CD4-positive, alpha-beta T cell treated with Interleukin-17A for 1 hour (primary cell): Measurements from ENCODE around the gene SLC38A10.
A peak's percentile ranks its signal among the peaks of the same experiment; 100 is the strongest.

Experiments used
- DNase-seq: peaks from one replicate; pipeline ENCODE4 v3.0.0-alpha.2; 2020

The SLC38A10 gene

DNA sequence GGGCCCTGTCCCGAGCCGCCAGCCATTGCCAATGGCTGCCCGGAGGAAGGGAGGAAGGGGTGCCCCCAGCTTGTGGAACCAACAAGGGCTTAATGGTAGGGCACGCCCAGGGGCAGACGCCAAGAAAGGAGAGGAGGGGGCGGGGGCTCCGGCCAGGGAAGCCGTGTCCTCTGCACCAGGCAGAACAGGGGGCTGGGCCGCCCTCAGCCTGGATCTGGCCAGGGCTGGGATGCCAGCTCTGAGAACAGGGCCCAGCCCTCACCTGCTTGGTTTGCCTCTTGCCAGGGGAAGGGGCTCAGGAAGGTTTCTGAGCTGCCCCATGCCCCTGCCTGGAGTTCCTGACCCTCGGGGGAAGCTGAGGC is 35.8 kb upstream of the SLC38A10 start:
- DNase-seq: no peak

DNA sequence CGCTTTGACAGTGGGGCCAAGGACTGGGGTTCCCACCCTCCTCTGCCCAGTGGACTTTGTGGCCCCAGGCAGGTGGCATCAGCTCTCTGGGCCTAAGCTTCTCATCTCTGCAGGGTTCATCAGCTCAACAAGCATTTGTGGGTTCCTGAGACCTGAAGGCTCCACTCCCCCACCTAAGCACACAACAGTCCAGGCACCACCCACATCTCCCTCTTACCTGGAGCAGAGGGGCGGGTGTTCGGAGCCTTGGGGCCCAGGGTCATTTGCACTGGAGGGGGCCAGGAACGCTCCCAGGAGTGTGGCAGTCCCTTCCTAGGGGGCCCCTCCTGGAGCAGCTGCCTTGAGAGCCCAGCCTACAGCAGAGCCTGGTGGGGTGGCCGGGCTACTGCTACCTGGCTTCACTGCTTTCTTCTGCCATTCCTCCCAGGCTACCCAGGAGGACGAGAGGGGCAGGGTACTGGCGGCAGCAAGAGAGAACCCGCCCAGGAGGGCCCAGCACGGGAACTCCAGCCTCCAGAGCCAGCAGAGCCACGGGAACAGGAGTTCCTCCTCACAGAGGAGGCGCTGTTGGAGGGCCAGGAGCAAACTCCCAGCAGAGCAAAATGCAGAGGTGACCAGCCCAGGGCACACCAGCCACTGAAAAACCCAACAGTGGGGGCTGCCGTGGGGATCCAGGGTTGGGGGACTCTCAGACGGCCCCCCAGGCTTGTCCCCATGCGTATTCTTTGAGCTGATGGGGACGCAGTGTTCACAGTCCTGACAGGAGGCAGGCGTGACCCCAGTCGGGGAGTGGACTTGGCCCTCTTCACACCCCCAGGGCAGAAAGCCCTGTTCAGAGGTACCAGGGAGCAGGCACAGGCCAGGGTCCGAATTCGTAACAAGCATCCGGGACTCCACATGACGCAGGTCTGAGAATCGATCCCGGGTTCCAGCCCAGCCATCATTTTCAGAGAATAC is 35.1 kb upstream of the SLC38A10 start:
- DNase-seq: no peak

DNA sequence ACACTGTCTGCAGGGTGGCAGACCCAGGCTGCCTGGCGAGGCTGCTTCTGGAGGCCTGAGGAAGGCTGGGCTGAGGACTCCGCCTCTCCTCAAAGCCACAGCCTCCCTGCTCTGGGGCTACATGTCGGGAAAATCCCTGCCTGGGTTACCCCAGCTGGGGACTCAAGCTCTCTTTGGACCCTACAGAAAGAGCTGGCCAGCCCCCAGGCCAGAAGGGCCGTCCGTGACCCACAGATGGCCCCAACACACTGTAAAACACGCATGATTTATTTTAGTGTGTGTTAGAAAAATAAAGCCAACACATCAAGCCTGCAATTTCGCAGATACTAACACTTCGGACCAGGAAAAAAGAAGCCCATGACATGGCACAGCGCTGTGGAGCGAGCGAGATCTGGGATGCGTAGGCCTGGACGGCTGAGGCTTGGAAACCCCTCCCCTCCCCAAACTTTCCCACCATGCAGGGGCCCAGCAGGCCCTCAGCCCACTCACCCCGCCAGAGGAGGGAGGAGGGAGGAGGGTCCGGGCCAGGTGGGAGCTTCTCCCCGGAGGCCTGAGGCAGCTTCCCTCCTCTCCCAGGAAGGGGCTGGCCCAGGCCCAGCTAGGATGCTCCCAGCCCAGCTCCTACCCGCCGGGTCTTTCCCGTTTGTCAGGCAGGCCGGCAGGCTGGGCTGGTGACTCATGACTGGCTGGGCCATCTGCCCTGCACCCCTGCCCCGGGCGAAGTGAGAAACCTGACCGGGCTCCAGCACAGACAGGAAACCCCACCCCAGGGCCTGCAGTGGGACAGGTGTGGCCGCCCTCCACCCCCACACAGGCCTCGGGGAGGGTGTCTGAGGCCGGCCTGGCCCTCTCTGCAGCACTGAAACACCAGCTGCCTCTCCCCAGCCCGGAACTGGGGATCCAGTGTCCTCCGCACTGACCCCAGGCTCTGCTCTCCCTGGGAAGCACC is 34.1 kb upstream of the SLC38A10 start:
- DNase-seq: no peak

DNA sequence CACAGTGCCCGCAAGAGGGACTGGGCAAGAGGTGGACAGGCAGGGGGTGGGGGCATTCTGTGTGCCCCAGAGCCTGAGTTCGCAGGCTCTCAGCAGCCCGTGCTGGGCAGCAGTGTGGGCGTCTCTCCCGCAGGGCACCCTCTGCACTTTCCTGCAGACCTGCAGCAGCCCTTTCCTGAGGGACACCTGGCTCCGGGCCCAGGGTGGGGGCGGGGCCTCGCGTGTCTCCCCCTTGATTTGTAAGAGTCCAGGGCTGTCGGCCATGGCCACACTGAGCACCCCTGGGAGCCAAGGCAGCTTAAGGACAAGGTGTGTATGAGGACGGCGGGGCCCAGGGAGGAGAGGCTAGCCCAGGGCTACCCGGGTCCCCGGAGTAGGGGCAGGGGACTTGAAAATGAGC is 33.4 kb upstream of the SLC38A10 start:
- no peak for DNase-seq

DNA sequence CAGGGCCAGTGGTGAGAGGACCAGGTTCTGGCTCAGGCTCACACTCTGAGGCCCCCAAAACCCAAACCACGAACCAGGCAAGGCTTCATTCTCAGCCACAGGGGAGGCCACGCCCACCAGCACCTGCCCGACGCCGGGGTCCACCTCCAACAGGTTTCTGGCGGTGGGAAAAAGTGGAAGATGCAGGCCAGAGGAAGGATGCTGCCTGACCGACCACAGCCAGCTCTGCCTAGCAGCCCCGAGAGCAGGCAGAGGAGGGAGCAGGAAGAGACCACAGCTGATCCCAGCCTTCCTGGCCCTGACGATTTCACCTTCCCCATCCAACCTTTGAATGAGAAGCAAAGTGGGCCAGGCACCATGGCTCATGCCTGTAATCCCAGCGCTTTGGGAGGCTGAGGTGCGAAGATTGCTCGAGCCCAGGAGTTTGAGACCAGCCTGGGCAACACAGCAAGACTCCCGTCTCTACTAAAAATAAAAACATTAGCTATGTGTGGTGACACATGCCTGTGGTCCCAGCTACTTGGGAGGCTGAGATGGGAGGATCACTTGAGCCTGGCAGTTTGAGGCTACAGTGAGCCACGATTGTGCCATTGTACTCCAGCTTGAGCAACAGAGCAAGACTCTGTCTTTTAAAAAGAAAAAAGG is 30.7 kb upstream of the SLC38A10 start:
- DNase-seq: no peak

DNA sequence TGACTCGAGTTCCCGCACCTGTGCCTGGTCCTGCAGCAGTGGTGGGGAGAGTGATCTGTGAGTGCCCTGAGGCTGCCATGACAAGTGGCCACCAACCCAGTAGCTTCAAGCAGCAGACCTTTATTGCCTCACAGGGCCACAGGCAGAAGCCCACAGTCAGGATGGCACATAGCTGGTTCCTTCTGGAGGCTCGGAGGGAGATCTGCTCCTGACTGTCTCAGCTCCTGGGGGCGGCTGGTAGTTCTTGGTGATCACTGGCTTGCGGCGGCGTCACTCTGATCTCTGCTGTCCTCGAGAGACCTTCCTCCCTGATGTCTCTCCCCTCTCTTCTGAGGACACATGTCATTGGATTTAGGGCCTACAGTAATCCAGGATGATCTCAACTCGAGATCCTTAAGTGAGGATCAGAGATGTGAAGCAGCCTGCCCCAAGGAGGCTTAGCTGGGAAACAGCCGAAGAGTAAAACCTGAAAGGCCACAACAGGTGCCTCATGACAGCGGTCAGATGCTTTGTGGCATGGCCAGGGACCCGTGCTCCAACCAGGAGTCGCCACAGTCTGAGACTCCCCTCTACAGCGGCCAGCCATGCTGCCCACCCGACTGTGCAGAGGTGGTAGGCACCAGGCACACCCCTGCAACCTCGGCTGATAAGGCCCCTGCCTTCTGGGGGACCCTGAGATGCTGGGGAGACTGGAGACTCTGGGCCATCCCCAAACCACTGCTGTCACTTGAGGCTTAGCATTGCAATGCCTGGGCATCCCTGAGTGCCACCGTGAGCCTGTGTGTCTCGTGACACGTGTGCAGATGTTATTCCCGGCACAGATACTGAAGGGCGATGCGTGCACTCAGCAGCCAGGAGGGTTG is 30.0 kb upstream of the SLC38A10 start:
- no peak for DNase-seq

DNA sequence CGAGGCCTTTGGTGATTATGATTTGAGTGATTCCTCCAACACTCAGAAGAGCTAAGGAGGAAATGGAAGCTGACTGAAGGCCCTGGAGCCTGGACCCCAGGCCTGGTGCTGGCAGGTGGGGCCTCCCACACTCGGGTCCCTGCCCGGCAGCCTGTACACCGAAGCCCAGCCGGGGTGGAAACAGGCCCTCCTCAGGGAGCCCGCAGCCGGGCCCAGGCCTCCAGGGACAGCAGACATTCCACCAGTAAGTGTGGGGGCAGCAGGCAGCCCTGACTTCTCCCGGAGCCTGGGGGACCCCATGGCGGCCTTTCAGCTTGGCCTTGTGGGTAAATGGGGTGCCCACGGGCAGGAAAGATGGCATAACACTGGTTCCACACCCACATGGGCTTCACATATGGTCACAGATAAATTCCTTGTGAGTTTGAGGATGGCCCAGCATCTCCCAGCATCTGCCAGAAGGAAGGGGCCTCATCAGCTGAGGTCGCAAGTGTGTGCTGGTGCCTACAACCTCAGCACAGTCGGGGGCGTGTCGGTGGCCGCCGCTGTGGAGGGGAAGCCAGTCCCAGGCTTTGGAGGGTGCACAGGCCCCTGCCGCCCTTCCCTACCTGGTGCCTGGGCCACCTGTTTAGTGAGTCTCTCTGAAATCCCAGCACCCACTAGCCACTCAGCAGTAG is 29.2 kb upstream of the SLC38A10 start:
- DNase-seq: no peak

DNA sequence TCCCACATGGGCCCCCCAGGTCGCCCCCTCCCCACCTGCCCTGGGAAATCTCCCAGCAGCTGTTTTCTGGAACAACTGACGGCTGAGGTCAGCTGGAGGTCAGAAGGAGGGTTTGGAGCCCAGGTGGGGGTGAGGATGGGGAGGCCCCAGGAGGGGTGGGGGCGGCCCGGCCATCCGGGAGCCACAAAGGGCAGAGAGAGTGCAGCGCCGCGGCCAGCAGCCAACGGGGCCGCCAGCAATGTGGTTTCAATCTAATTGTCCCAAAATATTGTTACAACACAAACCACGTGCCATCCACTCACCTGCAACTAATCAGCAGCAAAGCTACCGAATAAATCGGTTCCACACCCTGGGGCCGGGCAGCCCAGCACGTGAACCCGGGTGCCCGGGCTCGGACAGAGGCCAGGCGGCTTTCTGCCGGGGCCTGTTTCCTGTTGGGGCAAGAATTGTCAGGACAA is 28.3 kb upstream of the SLC38A10 start:
- DNase-seq: no peak

DNA sequence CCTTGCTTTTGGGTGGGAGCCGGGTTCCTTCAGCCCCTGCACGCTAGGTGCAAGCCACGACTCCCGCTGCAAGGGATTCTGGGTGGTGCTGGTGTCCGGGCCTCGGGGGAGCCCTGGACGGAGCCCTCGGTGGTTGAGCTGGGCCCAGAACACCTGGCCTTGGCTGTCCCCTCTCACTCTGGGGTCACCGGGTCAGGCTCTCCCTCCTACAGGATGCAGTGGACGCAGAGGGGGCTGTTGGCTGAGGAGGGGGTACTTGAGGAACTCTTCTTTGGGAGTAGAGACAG is 27.9 kb upstream of the SLC38A10 start:
- DNase-seq: no peak

DNA sequence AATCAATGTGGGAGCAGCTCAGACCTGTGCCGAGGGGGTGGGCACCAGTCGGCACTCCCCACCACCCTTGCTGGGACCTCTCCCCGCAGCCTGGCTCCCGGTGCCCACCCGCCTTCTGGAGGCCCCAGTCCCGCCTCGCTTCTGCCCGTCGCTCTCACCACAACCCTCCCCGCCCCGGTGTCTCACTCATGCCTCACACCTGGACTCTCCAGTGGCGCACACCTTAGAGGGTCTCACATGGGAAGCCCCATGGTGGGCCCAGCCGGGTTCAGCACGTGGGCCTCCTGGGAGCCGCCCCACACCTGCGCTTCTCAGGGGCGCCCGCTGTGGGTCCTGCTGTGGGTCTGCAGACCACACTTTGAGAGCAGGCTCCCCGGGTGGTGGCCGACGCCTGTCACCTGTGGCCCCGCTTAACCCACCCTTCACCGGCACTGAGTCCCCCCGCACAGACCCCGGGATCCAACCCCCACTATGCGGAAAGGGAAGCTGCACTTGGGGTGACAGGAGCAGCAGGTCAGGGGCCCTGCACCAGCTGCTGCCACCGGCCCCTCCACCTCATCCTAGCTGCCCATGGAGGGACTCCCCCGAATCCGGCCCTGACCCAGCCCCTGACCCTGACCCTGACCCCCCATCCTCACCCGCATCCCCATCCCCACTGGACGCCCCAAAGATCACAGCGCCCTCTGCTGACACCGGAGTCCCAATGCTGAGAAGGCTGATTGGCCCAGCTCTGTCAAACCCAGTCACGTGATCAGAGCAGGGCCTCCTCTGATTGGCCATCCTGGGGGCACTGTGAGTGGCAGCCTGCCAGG is 27.4 kb upstream of the SLC38A10 start:
- peak; percentile 51 for DNase-seq

DNA sequence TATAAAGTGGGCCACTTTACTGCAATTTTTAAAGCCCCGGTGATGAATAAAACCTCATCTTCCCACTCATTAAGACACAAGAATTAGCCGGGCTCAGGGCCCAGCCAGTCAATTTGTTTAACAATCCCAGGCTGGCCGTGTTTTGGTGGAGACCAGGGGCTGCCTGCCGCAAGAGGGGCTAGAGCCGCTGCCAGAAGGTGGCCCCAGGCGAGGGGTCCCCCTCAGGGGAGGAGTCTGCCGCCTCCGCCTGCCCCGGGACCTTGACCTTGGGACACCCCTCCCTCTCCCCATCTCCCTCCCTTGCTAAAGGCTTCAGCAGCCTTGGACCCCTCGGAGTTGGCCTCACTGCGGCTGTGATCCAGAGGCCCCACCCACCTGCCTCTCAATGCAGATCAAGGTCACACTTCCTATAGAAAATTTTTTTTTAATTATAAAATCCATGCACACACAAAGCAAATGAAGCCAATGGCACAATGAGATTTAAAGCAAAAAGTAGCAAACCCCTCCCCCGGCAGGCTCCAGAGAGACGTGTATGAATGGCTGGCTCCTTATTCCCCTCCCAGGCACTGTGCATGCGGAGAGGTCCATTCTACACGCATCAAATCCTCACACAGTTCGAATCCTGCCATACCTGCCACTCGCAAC is 23.0 kb upstream of the SLC38A10 start:
- DNase-seq: no peak

DNA sequence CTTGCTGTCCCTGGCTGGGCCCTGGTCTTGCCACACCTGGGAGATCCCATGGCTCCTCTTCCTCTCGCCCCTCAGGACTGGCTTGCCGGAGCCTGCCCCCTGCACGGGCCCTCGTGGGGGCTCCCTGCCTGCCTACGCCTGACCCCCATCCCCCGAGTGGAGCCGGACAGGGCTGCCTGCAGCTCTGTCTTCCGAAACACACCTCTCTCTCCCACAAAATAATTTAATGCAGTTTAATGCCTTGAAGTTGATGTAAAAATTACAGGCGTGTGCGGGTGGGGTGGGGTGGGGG is 22.4 kb upstream of the SLC38A10 start:
- DNase-seq: no peak

DNA sequence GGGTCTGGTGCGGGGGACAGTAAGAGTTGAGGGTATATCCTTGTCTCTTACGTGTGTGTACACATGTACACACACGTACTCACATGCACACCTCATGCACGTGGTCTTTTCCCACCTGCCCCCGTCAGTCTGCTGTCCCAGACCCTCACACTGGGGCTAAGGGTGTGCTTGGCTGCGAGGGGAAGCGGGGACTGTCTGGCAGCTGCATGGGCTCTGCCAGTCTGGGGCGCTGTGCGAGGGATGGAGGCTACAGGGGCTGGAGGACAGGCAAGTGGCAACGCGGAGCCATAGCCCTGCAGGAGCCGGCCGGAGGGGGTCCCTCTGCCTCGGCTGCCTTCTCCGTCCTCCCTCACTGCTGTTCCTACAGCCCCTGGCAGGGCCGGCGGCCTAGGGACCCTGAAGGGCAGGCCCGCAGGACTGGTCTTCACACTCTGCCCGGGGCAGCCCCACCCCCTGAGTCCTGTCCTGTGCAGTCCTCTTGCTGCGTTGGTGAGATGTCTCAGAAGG is 20.8 kb upstream of the SLC38A10 start:
- DNase-seq: no peak

DNA sequence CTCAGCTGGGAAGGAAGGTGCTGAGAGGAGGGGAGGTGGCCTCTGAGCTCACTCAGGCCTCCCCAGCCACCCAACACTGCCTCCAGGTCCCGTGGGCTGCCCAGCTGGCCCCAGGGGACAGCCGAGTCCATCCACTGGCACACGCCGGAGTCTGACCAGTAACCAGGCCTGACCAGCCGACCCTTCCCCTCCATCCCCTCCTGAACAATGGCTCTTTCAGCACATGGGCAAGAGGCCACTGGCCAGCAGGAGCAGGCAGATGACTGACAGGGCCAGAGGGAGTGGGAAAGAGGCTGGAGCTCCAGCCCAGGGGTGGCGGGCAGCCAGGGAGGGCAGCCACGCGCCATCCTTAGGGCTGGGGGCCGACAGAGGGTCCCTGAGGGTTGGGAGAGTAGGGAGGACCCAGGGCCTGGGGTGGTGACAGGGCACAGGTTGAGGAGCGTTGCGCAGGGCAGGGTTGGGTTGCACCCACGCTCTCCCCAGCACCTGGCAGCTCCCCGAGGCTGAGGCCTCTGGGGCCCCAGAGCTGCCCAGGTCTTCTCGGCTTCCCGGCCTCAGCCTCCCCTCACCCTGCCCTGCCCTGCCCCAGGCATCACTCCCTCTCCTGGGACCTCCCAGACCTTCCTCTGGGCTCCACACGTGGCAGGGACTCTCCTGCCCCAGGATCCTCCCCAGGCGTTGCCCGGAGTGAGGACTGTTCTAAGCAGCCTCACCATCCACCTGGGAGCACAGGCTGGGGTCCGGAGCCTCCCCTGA is 20.2 kb upstream of the SLC38A10 start:
- DNase-seq: no peak

DNA sequence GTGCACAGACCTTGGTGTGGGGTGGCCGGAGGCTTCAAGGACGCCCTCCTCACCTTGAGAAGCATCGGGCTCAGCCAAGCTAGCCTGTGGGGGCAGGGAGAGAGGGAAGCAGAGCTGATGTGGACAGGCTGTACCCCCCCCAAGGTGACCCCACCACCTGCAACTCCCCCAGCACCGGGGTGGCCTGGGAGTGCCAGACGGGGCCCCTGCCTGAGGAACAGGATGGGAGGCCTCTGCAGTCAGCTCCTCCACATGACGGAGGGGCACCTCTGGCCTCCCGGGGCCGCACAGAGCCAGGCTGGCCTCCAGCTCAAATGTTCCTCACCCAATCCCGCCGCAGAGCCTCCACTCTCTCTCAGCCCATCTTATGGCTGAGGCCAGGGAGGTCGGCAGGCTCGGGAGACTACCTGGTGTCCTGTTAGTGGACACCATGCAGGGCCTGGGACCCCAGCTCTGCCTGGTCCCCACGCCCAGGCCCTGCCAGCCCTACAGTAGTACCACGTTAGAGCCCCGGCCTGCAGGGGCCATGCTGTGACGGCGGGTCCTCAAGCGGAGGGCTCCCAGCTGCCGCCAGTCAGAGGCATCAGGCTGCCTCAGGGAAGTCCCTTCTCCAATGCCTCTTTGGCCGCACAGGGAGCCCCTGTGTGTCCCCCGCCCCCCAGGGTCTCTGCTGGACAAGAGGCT is 19.4 kb upstream of the SLC38A10 start:
- no peak for DNase-seq

DNA sequence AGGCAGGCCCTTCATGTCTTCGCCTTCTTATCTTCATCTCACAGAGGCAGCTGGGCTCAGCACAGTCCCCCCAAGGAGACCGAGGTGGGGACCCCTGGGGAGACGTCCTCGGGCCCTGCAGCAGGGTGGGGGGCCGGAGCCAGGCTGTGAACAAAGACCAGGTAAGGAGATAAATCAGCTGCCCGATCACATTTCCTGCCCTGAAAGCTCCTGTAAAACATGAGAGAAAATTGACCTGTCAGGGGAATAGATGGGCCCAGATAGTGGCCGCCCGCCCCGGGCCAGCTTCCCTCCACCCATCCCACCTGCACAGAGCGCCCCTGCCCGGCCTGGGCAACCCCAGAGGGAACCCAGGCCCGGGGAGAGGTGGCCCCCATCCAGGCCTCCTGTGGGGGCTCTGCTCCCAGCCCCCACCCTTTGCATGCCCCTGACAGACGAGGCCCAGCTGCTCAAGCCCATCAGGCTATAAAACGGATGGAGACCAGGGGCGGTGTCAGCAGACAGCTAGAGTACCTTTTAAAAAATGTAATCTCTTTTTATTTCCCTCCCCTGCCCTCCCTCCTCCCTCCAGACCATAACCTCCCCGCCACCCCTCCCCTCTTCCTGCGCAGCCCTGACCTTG is 18.8 kb upstream of the SLC38A10 start:
- no peak for DNase-seq

DNA sequence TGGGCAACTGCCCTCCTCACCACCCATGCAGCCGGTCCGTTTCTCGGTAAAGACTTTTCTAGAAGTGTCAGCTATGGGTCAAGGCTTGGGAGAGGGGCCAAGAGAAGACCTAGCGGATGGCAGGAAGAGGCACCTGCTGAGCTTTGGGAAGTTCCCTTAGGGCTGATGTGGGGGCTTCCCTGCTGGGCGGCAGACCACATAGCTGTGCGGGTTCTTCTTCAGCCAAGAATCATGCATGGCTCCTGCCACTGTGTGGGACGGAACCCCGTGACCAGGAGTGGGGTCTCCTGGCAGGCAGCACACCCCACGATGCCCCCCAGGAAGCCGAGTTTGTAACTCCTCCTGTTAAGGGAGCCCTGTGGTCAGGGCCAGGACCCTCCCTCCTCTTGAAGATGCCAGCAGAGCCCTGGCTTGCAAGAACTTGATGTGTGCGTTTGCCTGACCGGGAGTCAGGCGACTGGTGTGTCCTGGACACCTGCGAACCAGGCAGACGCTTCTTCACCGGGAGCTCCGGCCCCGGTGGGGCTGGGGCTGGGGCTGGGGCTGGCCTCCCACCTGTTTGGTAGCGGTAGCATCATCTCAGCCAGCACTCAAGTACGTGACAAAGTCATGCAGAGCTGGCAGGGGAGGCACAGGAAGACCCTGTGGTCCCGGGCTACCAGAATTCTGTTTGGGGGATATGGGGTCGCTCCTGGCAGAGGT is 17.7 kb upstream of the SLC38A10 start:
- DNase-seq: no peak

DNA sequence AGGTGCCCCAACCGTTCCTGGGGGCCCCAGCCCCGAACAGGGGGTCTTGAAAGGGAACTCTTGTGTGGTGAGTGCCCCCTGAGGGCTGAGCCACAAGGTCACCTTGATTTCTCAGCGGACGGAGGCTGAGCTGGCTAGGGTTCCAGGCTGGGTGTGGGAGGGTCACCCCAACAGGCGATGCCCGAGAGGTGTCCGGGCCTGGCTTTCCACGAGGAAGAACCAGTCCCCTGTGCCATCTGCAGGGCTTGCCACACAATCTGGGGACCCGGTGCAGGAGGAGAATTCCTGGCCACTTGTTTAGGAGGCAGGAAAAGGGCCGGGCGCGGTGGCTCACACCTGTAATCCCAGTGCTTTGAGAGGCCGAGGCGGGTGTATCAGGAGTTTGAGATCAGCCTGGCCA is 16.8 kb upstream of the SLC38A10 start:
- DNase-seq: no peak
